Stimulated activated CD4-positive, alpha-beta T cell treated with anti-CD3 and anti-CD28 coated beads, Interleukin-4, amount 100 ng/mL, for 4 hours (primary cell): Measurements from ENCODE around the gene HIPK1.

Source experiments
- DNase-seq, 2 experiments: peaks; one replicate each; pipeline ENCODE4 v3.0.0-alpha.2; 2020

The HIPK1 gene

GRCh38 chr1:113928941-113929749 lies at the start of gene HIPK1:
Gene HIPK1 (plus strand): TSS chr1:113929324.
- DNase-seq = peak; percentile 88 to 90

- DNase-seq = no peak
Observed at GRCh38 chr1:113879739-113880038, 49.4 kb upstream of the HIPK1 start.

- no peak for DNase-seq
Observed at GRCh38 chr1:113881661-113882060, 47.5 kb upstream of the HIPK1 start.

- no peak for DNase-seq
Observed at GRCh38 chr1:113886417-113887401, 42.4 kb upstream of the HIPK1 start.

- DNase-seq = no peak
Observed at GRCh38 chr1:113887402-113888175, 41.5 kb upstream of the HIPK1 start, which contains the start of gene BCL2L15. Gene BCL2L15 (minus strand): TSS chr1:113887581. CDS start chr1:113887375, 206 bp downstream.

- DNase-seq = no peak
Observed at GRCh38 chr1:113890816-113891215, 38.3 kb upstream of the HIPK1 start.

GRCh38 chr1:113891631-113892220 lies 37.4 kb upstream of the HIPK1 start:
- DNase-seq = no peak

- no peak for DNase-seq
Observed at GRCh38 chr1:113893267-113893666, 35.9 kb upstream of the HIPK1 start.

- DNase-seq = no peak
Observed at GRCh38 chr1:113895098-113895497, 34.0 kb upstream of the HIPK1 start.

GRCh38 chr1:113895961-113896360 lies 33.2 kb upstream of the HIPK1 start:
- no peak for DNase-seq

- no peak for DNase-seq
Observed at GRCh38 chr1:113898241-113898814, 30.8 kb upstream of the HIPK1 start.

- no peak for DNase-seq
Observed at GRCh38 chr1:113899111-113899510, 30.0 kb upstream of the HIPK1 start.

GRCh38 chr1:113901191-113901590 lies 27.9 kb upstream of the HIPK1 start:
- DNase-seq = no peak

GRCh38 chr1:113903501-113904292 lies 25.4 kb upstream of the HIPK1 start:
- DNase-seq = peak in 1 of 2 experiments; percentile 5

GRCh38 chr1:113904293-113904673 lies 24.8 kb upstream of the HIPK1 start:
- no peak for DNase-seq

GRCh38 chr1:113904674-113905434 lies 24.3 kb upstream of the HIPK1 start, which contains the start of the genes AP4B1 and DCLRE1B:
Gene AP4B1 (minus strand): TSS chr1:113904799. CDS start chr1:113904717, 82 bp downstream.
Gene DCLRE1B (plus strand): TSS chr1:113905326. CDS start chr1:113905587, 261 bp downstream.
- DNase-seq = peak; percentile 92 to 98

- DNase-seq = peak in 1 of 2 experiments; percentile 24
Observed at GRCh38 chr1:113905435-113905861, 23.7 kb upstream of the HIPK1 start.

- DNase-seq = no peak
Observed at GRCh38 chr1:113912594-113913311, 16.4 kb upstream of the HIPK1 start.

GRCh38 chr1:113913312-113913668 lies 15.8 kb upstream of the HIPK1 start:
- DNase-seq = no peak
